Gastroesophageal sphincter (tissue), 3 donors: Measurements from ENCODE around the gene ATP23.
A peak's percentile ranks its signal among the peaks of the same experiment; 100 is the strongest.

Source experiments
- CTCF ChIP-seq, 4 experiments: fragments of 200-600 bp in 2 of 4; fragments of 450-650 bp in 2 of 4; sonication (generic) in 1 of 4; IDR thresholded peaks; one replicate each; pipeline ENCODE4 v1.5.1; 2017 to 2019; ENCODE audit warnings: antibody characterized with exemption in 4 of 4, mild to moderate bottlenecking in 2 of 4, moderate library complexity in 2 of 4
- POLR2A ChIP-seq, 2 donors: fragments of 450-650 bp; IDR thresholded peaks; one replicate each; pipeline ENCODE4 v1.6.1; 2017; ENCODE audit warnings: antibody characterized with exemption in 2 of 2, mild to moderate bottlenecking in 2 of 2, moderate library complexity in 1 of 2

GRCh38 chr12:57893431-57894353 is 47.7 kb upstream of the ATP23 start:
- TF ChIP-seq CTCF (IDR thresholded peaks at IDR 0.05) (peak in 3 of 4 experiments; percentile 23 to 54 (median 44)), POLR2A (IDR thresholded peaks at IDR 0.05) (no peak)
